H9 (cell line): ENCODE data around the gene GATA6. TPM values are rescaled to one million over a fixed set of nuclear protein-coding genes. Genes with fewer than 3 reads are reported as not detected.

Source experiments
- DNase-seq: peaks from one replicate; pipeline ENCODE4 v3.0.0-alpha.2; 2017
- H2AFZ ChIP-seq: one replicate; pipeline ENCODE4 v1.6.1; 2013; ENCODE audit warnings: mild to moderate bottlenecking, low read length, control low read depth, moderate library complexity
- H2AK5ac ChIP-seq: 2 replicates; pipeline ENCODE4 v1.6.1; 2013; ENCODE audit warnings: low read length, control low read depth, mixed read lengths; ENCODE audit not compliant: insufficient read length
- H2BK120ac ChIP-seq: one replicate; pipeline ENCODE4 v1.6.1; 2013; ENCODE audit warnings: low read depth, mild to moderate bottlenecking, low read length, control low read depth, inconsistent platforms; ENCODE audit not compliant: poor library complexity, severe bottlenecking
- H2BK12ac ChIP-seq: 2 replicates; pipeline ENCODE4 v1.6.1; 2013; ENCODE audit warnings: low read length, control low read depth, mixed read lengths, low read depth; ENCODE audit not compliant: insufficient read length
- H2BK15ac ChIP-seq: 2 replicates; pipeline ENCODE4 v1.6.1; 2013; ENCODE audit warnings: low read depth, low read length, control low read depth
- H2BK20ac ChIP-seq: one replicate; pipeline ENCODE4 v1.6.1; 2013; ENCODE audit warnings: low read depth, mild to moderate bottlenecking, low read length, control low read depth, inconsistent platforms; ENCODE audit not compliant: poor library complexity, severe bottlenecking
- H2BK5ac ChIP-seq: 2 replicates; pipeline ENCODE4 v1.6.1; 2013; ENCODE audit warnings: low read length, control low read depth, mixed read lengths; ENCODE audit not compliant: insufficient read length
- H3K14ac ChIP-seq: 2 replicates; pipeline ENCODE4 v1.6.1; 2013; ENCODE audit warnings: low read length, control low read depth; ENCODE audit not compliant: insufficient read depth
- H3K18ac ChIP-seq: 2 replicates; pipeline ENCODE4 v1.6.1; 2013; ENCODE audit warnings: low read depth, mild to moderate bottlenecking, mixed read lengths, low read length, control low read depth; ENCODE audit not compliant: insufficient read length
- H3K23ac ChIP-seq: 2 replicates; pipeline ENCODE4 v1.6.1; 2013; ENCODE audit warnings: low read length, control low read depth, mixed read lengths, low read depth; ENCODE audit not compliant: insufficient read length
- H3K23me2 ChIP-seq: 2 replicates; pipeline ENCODE4 v1.6.1; 2013; ENCODE audit warnings: low read depth, mild to moderate bottlenecking, mixed read lengths, low read length, control low read depth; ENCODE audit not compliant: insufficient read length, poor library complexity, severe bottlenecking
- H3K27ac ChIP-seq: 2 replicates; pipeline ENCODE4 v1.5.1; 2013; ENCODE audit warnings: low read length, control low read depth, mixed read lengths, low read depth; ENCODE audit not compliant: insufficient read length
- H3K27me3 ChIP-seq: 2 replicates; pipeline ENCODE4 v1.6.1; 2013; ENCODE audit warnings: low read length, control low read depth, inconsistent platforms; ENCODE audit not compliant: insufficient read depth
- H3K4ac ChIP-seq: 2 replicates; pipeline ENCODE4 v1.6.1; 2013; ENCODE audit warnings: low read depth, mild to moderate bottlenecking, control low read depth, inconsistent platforms, low read length, moderate library complexity
- H3K4me1 ChIP-seq: 2 replicates; pipeline ENCODE4 v1.6.1; 2013; ENCODE audit warnings: low read length, control low read depth, inconsistent platforms; ENCODE audit not compliant: insufficient read depth
- H3K4me2 ChIP-seq: 2 replicates; pipeline ENCODE4 v1.6.1; 2013; ENCODE audit warnings: low read length, control low read depth, mixed read lengths; ENCODE audit not compliant: insufficient read length, insufficient read depth
- H3K56ac ChIP-seq: 2 replicates; pipeline ENCODE4 v1.6.1; 2013; ENCODE audit warnings: low read depth, mild to moderate bottlenecking, mixed read lengths, low read length, control low read depth; ENCODE audit not compliant: insufficient read length
- H3K79me1 ChIP-seq: 2 replicates; pipeline ENCODE4 v1.6.1; 2013; ENCODE audit warnings: low read depth, mild to moderate bottlenecking, moderate library complexity, low read length, control low read depth, inconsistent platforms; ENCODE audit not compliant: insufficient read depth, poor library complexity, severe bottlenecking
- H3K79me2 ChIP-seq: 2 replicates; pipeline ENCODE4 v1.6.1; 2013; ENCODE audit warnings: low read length, control low read depth, inconsistent platforms; ENCODE audit not compliant: insufficient read depth
- H3K9ac ChIP-seq: 2 replicates; pipeline ENCODE4 v1.6.1; 2013; ENCODE audit warnings: low read length, control low read depth, mixed read lengths; ENCODE audit not compliant: insufficient read length; ENCODE audit errors: extremely low read depth
- H3K9me3 ChIP-seq: one replicate; pipeline ENCODE4 v1.6.1; 2013; ENCODE audit warnings: low read depth, low read length, inconsistent platforms; ENCODE audit not compliant: control insufficient read depth
- H3T11ph ChIP-seq: one replicate; pipeline ENCODE4 v1.6.1; 2013; ENCODE audit warnings: mild to moderate bottlenecking, low read length, control low read depth, inconsistent platforms
- H4K20me1 ChIP-seq: one replicate; pipeline ENCODE4 v1.6.1; 2013; ENCODE audit not compliant: control insufficient read depth, insufficient read length, insufficient read depth
- H4K5ac ChIP-seq: 2 replicates; pipeline ENCODE4 v1.6.1; 2013; ENCODE audit warnings: low read depth, mild to moderate bottlenecking, mixed read lengths, low read length, control low read depth; ENCODE audit not compliant: insufficient read length
- H4K8ac ChIP-seq: replicated peaks from 2 replicates; pipeline ENCODE4 v1.6.1; 2013; ENCODE audit warnings: low read length, control low read depth, mixed read lengths, low read depth; ENCODE audit not compliant: insufficient read length
- H4K91ac ChIP-seq: 2 replicates; pipeline ENCODE4 v1.6.1; 2013; ENCODE audit warnings: low read depth, mild to moderate bottlenecking, moderate library complexity, mixed read lengths, low read length, control low read depth; ENCODE audit not compliant: insufficient read length
- H3K27ac Mint-ChIP-seq, 3 experiments: 2 replicates in 2 of 3; 3 replicates in 1 of 3; pipeline ENCODE4 v1.8.0; 2020 to 2021; ENCODE audit warnings: mixed read lengths in 3 of 3, mild to moderate bottlenecking in 1 of 3, moderate library complexity in 1 of 3
- H3K27me3 Mint-ChIP-seq: 2 replicates; pipeline ENCODE4 v1.8.0; 2021; ENCODE audit warnings: low read depth, mild to moderate bottlenecking, moderate library complexity, mixed read lengths
- H3K36me3 Mint-ChIP-seq, 3 experiments: 2 replicates in 2 of 3; 3 replicates in 1 of 3; pipeline ENCODE4 v1.8.0; 2020 to 2021; ENCODE audit warnings: low read depth in 3 of 3, mixed read lengths in 3 of 3; ENCODE audit not compliant: insufficient read depth in 1 of 3
- H3K4me1 Mint-ChIP-seq, 2 experiments: 2 replicates each; pipeline ENCODE4 v1.8.0; 2020; ENCODE audit warnings: mixed read lengths in 2 of 2
- H3K4me3 Mint-ChIP-seq, 2 experiments: 2 replicates in 1 of 2; 3 replicates in 1 of 2; pipeline ENCODE4 v1.8.0; 2020 to 2021; ENCODE audit warnings: mild to moderate bottlenecking in 2 of 2, mixed read lengths in 2 of 2, moderate library complexity in 1 of 2
- H3K9me3 Mint-ChIP-seq, 2 experiments: 2 replicates in 1 of 2; 3 replicates in 1 of 2; pipeline ENCODE4 v1.8.0; 2020; ENCODE audit warnings: mild to moderate bottlenecking in 2 of 2, mixed read lengths in 2 of 2, moderate library complexity in 1 of 2
- CTCF ChIP-seq: fragments of 200-600 bp; sonication (generic); conservative IDR thresholded peaks from 3 replicates; pipeline ENCODE4 v1.8.0; 2021; ENCODE audit warnings: antibody characterized with exemption, mild to moderate bottlenecking
- WGBS: extraction: QIAGEN DNeasy Blood & Tissue Kit; methylation state at CpG from one replicate; pipeline ENCODE4 v1.1.7; 2013; ENCODE audit warnings: missing lambda C conversion rate, low lambda C conversion rate, mixed read lengths; ENCODE audit not compliant: insufficient read length; ENCODE audit errors: extremely low coverage; 5-methylcytosine and 5-hydroxymethylcytosine counted together
- total RNA-seq: library from RNA; stranded (reverse); gene quantifications from 2 replicates; pipeline ENCODE4 v1.2.1, GENCODE V29; 2021

Gene GATA6
- total RNA-seq, 1 experiment from 2014 or later = not detected

GRCh38 chr18:22211657-22212056 lies 42.3 kb downstream of the GATA6 start:
- Histone ChIP-seq H3K9ac (no peak overlapping the region), H3K14ac (no peak overlapping the region), H3K4me2 (no peak overlapping the region), H3K79me2 (no peaks in the 10 kb centered on the region), H3K9me3 (no peaks in the 10 kb centered on the region), H3K18ac (no peak overlapping the region), H3K4me1 (no peaks in the 10 kb centered on the region), H2AK5ac (no peak overlapping the region), H2BK15ac (no peak overlapping the region), H3K56ac (no peak overlapping the region), H2BK5ac (no peak overlapping the region), H3K4ac (no peak overlapping the region), H4K20me1 (no peaks in the 10 kb centered on the region), H3K23ac (no peak overlapping the region), H3K79me1 (no peaks in the 10 kb centered on the region), H3K27me3 (peaks cover 2% of the 10 kb centered on the region), H3K23me2 (no peaks in the 10 kb centered on the region), H2AFZ (no peak overlapping the region), H4K5ac (no peak overlapping the region), H4K91ac (no peak overlapping the region), H4K8ac (no peak overlapping the region), H2BK120ac (no peak overlapping the region), H3T11ph (no peak overlapping the region), H3K27ac (no peak overlapping the region), H2BK12ac (no peak overlapping the region), H2BK20ac (no peak overlapping the region)
- WGBS = no CpG with 5 or more reads among the region's 2 CpGs
- H3K27me3 Mint-ChIP-seq = peaks cover 39% of the 10 kb centered on the region
- no peak overlapping the region for H3K4me3 Mint-ChIP-seq
- TF ChIP-seq CTCF = no peak
- no peak overlapping the region for H3K27ac Mint-ChIP-seq
- H3K4me1 Mint-ChIP-seq = peaks cover 0 to 2% of the 10 kb centered on the region in 2 experiments; a peak in 1 of 4 replicates
- H3K36me3 Mint-ChIP-seq = no peaks in the 10 kb centered on the region
- no peaks in the 10 kb centered on the region for H3K9me3 Mint-ChIP-seq
- no peak for DNase-seq
